GM13976 (cell line): ENCODE results near the gene LRRC1.
A peak's percentile ranks its signal among the peaks of the same experiment; 100 is the strongest.

ENCODE experiments used
- DNase-seq: peaks from one replicate; pipeline ENCODE4 v3.0.0; 2012; ENCODE audit warnings: low spot score
- CTCF ChIP-seq: IDR thresholded peaks from 2 replicates; pipeline ENCODE4 v1.5.1; 2012; ENCODE audit warnings: borderline replicate concordance, mild to moderate bottlenecking; ENCODE audit not compliant: insufficient read depth; ENCODE audit errors: extremely low read depth, missing control alignments, control extremely low read depth
- in situ Hi-C: fragments of 300-500 bp; cut with MboI; formaldehyde crosslinking; loops from one replicate; pipeline ENCODE4 v1.12.0; 2022; ENCODE audit warnings: low sequenced_read_pairs, mixed read lengths, inconsistent platforms; ENCODE audit not compliant: unreplicated experiment

The LRRC1 gene

GRCh38 chr6:53794720-53795339, at the start of gene LRRC1:
TSS of gene LRRC1 (plus strand) at chr6:53795005. CDS start at chr6:53795257, 252 bp downstream.
- in situ Hi-C loops = no loop called here
- peak; percentile 91 for DNase-seq
- no peak for TF ChIP-seq CTCF

- no peak for TF ChIP-seq CTCF
- no peak for DNase-seq
- in situ Hi-C loops = no loop called here
Observed at GRCh38 chr6:53746442-53747103, 48.2 kb upstream of the LRRC1 start.

- in situ Hi-C loops = no loop called here
- DNase-seq = no peak
- TF ChIP-seq CTCF = no peak
Observed at GRCh38 chr6:53750052-53750650, 44.7 kb upstream of the LRRC1 start.

- in situ Hi-C loops = no loop called here
- no peak for TF ChIP-seq CTCF
- DNase-seq = no peak
Observed at GRCh38 chr6:53751417-53751816, 43.4 kb upstream of the LRRC1 start.

GRCh38 chr6:53752440-53752839, 42.4 kb upstream of the LRRC1 start:
- no peak for DNase-seq
- in situ Hi-C loops = no loop called here
- no peak for TF ChIP-seq CTCF

- DNase-seq = no peak
- no peak for TF ChIP-seq CTCF
- in situ Hi-C loops = no loop called here
Observed at GRCh38 chr6:53752856-53753255, 41.9 kb upstream of the LRRC1 start.
